Lower leg skin (tissue), 4 donors: Measurements from ENCODE around the gene TNIP3. TPM values are rescaled to one million over a fixed set of nuclear protein-coding genes. Genes with fewer than 3 reads are reported as not detected.

Experiments
- DNase-seq, 2 donors: peaks; one replicate each; pipeline ENCODE4 v3.0.0-alpha.2; 2019; ENCODE audit warnings: low spot score in 2 of 2
- H3K4me3 ChIP-seq: fragments of 200-600 bp; sonication (generic); 2 replicates; pipeline ENCODE4 v1.5.1; 2017; ENCODE audit warnings: mild to moderate bottlenecking, low read depth; ENCODE audit not compliant: poor library complexity, severe bottlenecking
- POLR2A ChIP-seq, 2 donors: fragments of 450-650 bp; IDR thresholded peaks; one replicate each; pipeline ENCODE4 v1.6.1; 2016 to 2017; ENCODE audit warnings: antibody characterized with exemption in 2 of 2, mild to moderate bottlenecking in 1 of 2, moderate library complexity in 1 of 2
- WGBS, 2 donors: methylation state at CpG; one replicate each; pipeline ENCODE4 v1.1.5; 2018; 5-methylcytosine and 5-hydroxymethylcytosine counted together
- intact Hi-C: fragments of 100-400 bp; cut with DNase I; formaldehyde crosslinking; loops from one replicate; pipeline ENCODE4 v1.15.0; 2023; ENCODE audit warnings: low total_unique reads
- total RNA-seq, 4 donors: library from RNA; depleted of rRNA; stranded (reverse); fragments of >200 nt; gene quantifications; one replicate each; pipeline ENCODE4 v1.1.0, GENCODE V29; 2016
- TF ChIP-seq, protein P1 (sequence below), 3 donors: fragments of 450-650 bp; IDR thresholded peaks; one replicate each; pipeline ENCODE4 v1.5.1; 2016; ENCODE audit warnings: antibody characterized with exemption in 3 of 3, mild to moderate bottlenecking in 3 of 3, moderate library complexity in 2 of 3

TNIP3 gene
- total RNA-seq, 4 donors from 2014 or later = not detected

DNA sequence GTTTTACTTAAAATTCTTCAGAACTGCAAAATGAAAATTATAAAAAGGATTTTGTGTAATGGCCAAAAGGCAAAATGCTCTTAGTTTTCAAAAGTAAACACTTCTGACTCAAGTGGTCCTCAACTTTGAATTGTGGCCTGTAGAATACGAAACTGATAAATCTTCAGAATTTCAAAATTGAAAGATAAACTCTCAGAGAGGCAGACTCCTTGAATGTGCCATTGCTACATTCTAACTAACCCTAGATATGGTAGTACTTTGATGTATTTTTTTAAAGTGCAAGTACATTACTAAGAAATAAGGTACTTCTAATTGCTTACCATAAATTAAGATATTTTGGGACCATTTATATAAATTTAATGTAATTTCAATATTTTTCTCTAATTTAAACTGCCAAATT, 44.4 kb downstream of the TNIP3 start:
- 87 to 91% methylated on average over 1 of the region's 1 CpG for WGBS, 2 donors
- intact Hi-C loops = no loop called here
- no peak for DNase-seq
- no peak for TF ChIP-seq POLR2A (IDR thresholded peaks at IDR 0.05)
- TF ChIP-seq, protein P1, sequence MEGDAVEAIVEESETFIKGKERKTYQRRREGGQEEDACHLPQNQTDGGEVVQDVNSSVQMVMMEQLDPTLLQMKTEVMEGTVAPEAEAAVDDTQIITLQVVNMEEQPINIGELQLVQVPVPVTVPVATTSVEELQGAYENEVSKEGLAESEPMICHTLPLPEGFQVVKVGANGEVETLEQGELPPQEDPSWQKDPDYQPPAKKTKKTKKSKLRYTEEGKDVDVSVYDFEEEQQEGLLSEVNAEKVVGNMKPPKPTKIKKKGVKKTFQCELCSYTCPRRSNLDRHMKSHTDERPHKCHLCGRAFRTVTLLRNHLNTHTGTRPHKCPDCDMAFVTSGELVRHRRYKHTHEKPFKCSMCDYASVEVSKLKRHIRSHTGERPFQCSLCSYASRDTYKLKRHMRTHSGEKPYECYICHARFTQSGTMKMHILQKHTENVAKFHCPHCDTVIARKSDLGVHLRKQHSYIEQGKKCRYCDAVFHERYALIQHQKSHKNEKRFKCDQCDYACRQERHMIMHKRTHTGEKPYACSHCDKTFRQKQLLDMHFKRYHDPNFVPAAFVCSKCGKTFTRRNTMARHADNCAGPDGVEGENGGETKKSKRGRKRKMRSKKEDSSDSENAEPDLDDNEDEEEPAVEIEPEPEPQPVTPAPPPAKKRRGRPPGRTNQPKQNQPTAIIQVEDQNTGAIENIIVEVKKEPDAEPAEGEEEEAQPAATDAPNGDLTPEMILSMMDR (IDR thresholded peaks at IDR 0.05) = no peak
- H3K4me3 ChIP-seq = no peak overlapping the region

DNA sequence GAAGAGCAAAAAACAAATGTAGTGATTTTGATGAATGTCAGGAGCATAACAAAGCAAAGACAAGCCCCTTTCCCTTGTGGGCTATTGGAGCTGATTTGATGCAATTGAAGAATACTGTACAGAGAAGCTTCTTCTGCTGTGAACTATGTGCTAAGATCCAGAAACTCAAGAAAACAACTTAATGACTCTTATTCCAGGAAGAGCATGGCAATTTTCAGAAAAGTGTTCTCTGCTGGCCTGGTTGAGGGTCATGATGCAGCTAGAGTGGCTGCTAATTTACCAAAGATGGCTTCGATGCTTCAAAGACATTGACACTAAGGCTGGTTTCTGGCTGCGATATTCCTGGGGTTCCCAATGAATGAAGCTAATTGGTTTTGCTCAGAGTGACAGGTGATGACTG, 45.8 kb downstream of the TNIP3 start:
- 67 to 78% methylated on average over 2 of the region's 2 CpGs for WGBS, 2 donors
- H3K4me3 ChIP-seq = no peak overlapping the region
- no peak for TF ChIP-seq POLR2A (IDR thresholded peaks at IDR 0.05)
- no peak for DNase-seq
- intact Hi-C loops = no loop called here

DNA sequence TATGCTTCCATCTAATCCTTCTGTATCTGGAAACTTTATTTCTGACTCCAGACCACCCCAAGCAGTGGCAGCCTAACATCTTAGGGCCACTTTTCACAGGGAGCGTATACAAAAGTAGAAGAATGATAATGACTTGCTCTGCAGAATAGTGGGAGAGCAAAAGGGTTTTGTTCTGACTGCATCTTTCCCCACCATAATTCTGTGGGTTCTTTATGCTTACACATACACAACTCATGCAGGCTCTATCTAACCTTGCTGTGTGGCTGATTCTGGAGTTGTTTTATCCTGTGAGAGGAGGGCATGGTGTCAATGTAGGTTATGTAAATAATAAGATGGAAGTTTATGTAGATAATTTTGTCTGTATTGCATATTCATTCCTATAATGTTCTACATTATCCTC, 49.4 kb downstream of the TNIP3 start:
- intact Hi-C loops = no loop called here
- 93 to 100% methylated on average over 1 of the region's 1 CpG for WGBS, 2 donors
- TF ChIP-seq, protein P1 (IDR thresholded peaks at IDR 0.05) = no peak
- TF ChIP-seq POLR2A (IDR thresholded peaks at IDR 0.05) = no peak

DNA sequence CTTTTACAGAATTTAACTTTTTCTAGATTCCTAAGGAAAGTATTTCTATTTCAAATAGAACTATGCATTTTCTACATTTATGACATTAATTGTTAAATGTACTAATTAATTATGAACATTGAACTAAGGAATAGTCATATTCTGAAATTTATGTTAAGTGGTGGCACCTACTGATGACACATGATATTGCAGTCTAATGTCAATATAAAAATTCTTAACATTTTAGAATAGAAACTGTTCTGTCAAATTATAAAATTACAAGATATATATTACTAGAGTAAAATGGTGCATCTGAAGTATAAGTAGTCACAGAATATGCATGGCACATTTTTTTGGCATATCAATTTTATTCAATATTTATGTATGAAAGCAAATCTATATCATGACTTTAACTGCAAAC, 51.6 kb downstream of the TNIP3 start:
- intact Hi-C loops = no loop called here
- DNase-seq = no peak
- TF ChIP-seq, protein P1 (IDR thresholded peaks at IDR 0.05) = no peak
- TF ChIP-seq POLR2A (IDR thresholded peaks at IDR 0.05) = no peak
- H3K4me3 ChIP-seq = no peak overlapping the region

More for the DNA sequence above, 49.4 kb downstream of the TNIP3 start:
- no peak overlapping the region for H3K4me3 ChIP-seq
- no peak for DNase-seq

GRCh38 chr4:121108557-121108956, 55.6 kb downstream of the TNIP3 start:
- DNase-seq = no peak
- intact Hi-C loops = no loop called here
- no peak overlapping the region for H3K4me3 ChIP-seq
- 83 to 88% methylated on average over 2 of the region's 2 CpGs for WGBS, 2 donors
- TF ChIP-seq, protein P1 (IDR thresholded peaks at IDR 0.05) = no peak
- TF ChIP-seq POLR2A (IDR thresholded peaks at IDR 0.05) = no peak

- 96 to 97% methylated on average over 4 of the region's 4 CpGs for WGBS, 2 donors
- intact Hi-C loops = no loop called here
- TF ChIP-seq POLR2A (IDR thresholded peaks at IDR 0.05) = no peak
- TF ChIP-seq, protein P1 (IDR thresholded peaks at IDR 0.05) = no peak
Measured at GRCh38 chr4:121107507-121107906, 56.6 kb downstream of the TNIP3 start.

More at GRCh38 chr4:121107507-121107906, 56.6 kb downstream of the TNIP3 start:
- DNase-seq = no peak
- H3K4me3 ChIP-seq = no peak overlapping the region
